GM20431 (cell line): ENCODE data around the gene TPH2.

ENCODE experiments used
- in situ Hi-C: fragments of 300-500 bp; cut with MseI, MboI; formaldehyde crosslinking; loops from one replicate; pipeline ENCODE4 v1.15.0; 2020; ENCODE audit warnings: low sequenced_read_pairs; ENCODE audit not compliant: unreplicated experiment

TPH2 gene

DNA sequence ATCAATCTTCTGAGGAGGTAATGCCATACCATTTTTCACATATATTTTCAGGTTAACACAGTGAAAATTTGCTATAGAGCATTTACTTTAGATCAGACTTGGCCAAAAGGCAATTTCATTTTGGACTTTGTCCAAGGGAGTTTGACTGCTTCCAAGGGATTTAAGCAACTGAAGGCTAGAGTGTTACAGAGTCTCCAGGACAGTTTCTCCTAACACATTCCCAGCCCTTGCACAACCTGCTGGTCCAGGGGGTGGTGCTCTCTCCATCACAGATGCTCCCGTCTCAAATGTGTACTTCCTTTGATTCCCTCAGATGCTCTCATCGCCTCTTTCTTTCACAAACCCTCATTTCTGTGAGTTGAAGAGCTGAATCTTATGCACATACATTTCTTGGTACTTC is 143.1 kb downstream of the TPH2 start:
- in situ Hi-C loops: no loop called here
